Upper lobe of left lung (tissue), 6 donors: ENCODE results near the gene IFRD1. TPM values are rescaled to one million over a fixed set of nuclear protein-coding genes. Genes with fewer than 3 reads are reported as not detected.

Experiments
- ATAC-seq, 2 donors: fragments of 200-7000 bp; cut with Tn5 transposase; one replicate each; pipeline ENCODE4 v1.9.1; 2022; ENCODE audit warnings: mild to moderate bottlenecking in 2 of 2, moderate library complexity in 2 of 2; ENCODE audit not compliant: low FRiP score in 2 of 2
- DNase-seq, 2 donors: peaks; one replicate each; pipeline ENCODE4 v3.0.0-alpha.2; 2019 to 2020
- H3K27ac ChIP-seq, 4 donors: fragments of 200-600 bp; sonication (generic); one replicate each; pipeline ENCODE4 v1.5.1; 2016 to 2019
- H3K27me3 ChIP-seq, 4 donors: fragments of 200-600 bp; sonication (generic); one replicate each; pipeline ENCODE4 v1.5.1; 2017 to 2019
- H3K36me3 ChIP-seq, 4 donors: fragments of 200-600 bp; sonication (generic); one replicate each; pipeline ENCODE4 v1.5.1; 2016 to 2019
- H3K4me1 ChIP-seq, 4 donors: fragments of 200-600 bp; sonication (generic); one replicate each; pipeline ENCODE4 v1.5.1; 2018 to 2019
- H3K4me3 ChIP-seq, 4 donors: fragments of 200-600 bp; sonication (generic); one replicate each; pipeline ENCODE4 v1.5.1; 2017 to 2019; ENCODE audit warnings: mild to moderate bottlenecking in 2 of 4, moderate library complexity in 1 of 4
- H3K9me3 ChIP-seq, 4 donors: fragments of 200-600 bp; sonication (generic); one replicate each; pipeline ENCODE4 v1.5.1; 2018 to 2019
- EP300 ChIP-seq, 4 donors: sonication (generic); formaldehyde crosslinking; IDR thresholded peaks; one replicate each; pipeline ENCODE4 v1.5.1; 2017; ENCODE audit warnings: antibody characterized with exemption in 4 of 4, control low read depth in 2 of 4
- POLR2A ChIP-seq, 4 donors: fragments of 450-650 bp; IDR thresholded peaks; one replicate each; pipeline ENCODE4 v1.5.1; 2016 to 2017; ENCODE audit warnings: antibody characterized with exemption in 4 of 4, mild to moderate bottlenecking in 2 of 4
- POLR2AphosphoS5 ChIP-seq, 2 donors: sonication (generic); formaldehyde crosslinking; IDR thresholded peaks; one replicate each; pipeline ENCODE4 v1.5.1; 2017; ENCODE audit warnings: antibody characterized with exemption in 2 of 2
- WGBS, 2 donors: methylation state at CpG; one replicate each; pipeline ENCODE4 v1.1.5; 2017 to 2018; 5-methylcytosine and 5-hydroxymethylcytosine counted together
- total RNA-seq, 6 donors: library from RNA; depleted of rRNA in 4 of 6; stranded (reverse); fragments of >200 nt in 4 of 6; gene quantifications; one replicate each; pipeline versions ENCODE4 v1.1.0 to v1.2.1, GENCODE V29; 2016 to 2021
- TF ChIP-seq, protein P1 (sequence below), 6 experiments: fragments of 450-650 bp in 4 of 6; fragments of 200-600 bp in 2 of 6; sonication (generic) in 2 of 6; IDR thresholded peaks; one replicate each; pipeline ENCODE4 v1.5.1; 2016 to 2019; ENCODE audit warnings: antibody characterized with exemption in 6 of 6
- donor health status: DM: no; HTN: no; CAD: no; lungs with moderate emphysema.
- donor health status: DM: no; HTN: yes; CAD: no; lungs with severe emphysema.

Gene IFRD1
- total RNA-seq, 6 donors from 2014 or later, result 28.8 to 95.3 (median 49.2) TPM

DNA sequence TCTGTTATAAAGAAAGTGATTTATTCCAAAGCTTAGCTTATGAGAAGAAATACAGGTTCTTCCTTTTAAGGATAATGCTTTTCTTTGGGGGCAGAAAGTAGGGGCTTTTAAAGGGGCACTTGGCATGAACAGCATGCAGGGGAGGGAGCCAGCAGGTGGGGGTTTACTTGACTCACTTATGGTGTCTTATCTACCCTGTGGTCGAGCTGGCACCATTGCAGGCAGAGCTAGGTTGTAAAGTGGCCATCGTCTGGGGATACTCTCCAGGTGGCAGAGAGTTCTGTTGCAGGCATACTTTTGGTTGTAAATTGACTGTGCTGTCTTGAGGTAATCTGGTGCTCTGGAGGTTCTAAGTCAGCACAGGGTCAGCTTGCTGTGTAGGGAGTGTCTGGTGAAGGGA lies 26.3 kb upstream of the IFRD1 start:
- Histone ChIP-seq H3K27me3 (no peaks in the 10 kb centered on the region), H3K36me3 (no peaks in the 10 kb centered on the region), H3K4me3 (no peak overlapping the region), H3K4me1 (peaks cover 12 to 26% (median 15%) of the 10 kb centered on the region in 4 donors), H3K27ac (no peak overlapping the region), H3K9me3 (no peaks in the 10 kb centered on the region)
- DNase-seq (no peak), ATAC-seq (no peak)
- TF ChIP-seq EP300 (IDR thresholded peaks at IDR 0.05), result no peak
- TF ChIP-seq POLR2A (IDR thresholded peaks at IDR 0.05), result no peak
- no peak for TF ChIP-seq POLR2AphosphoS5 (IDR thresholded peaks at IDR 0.05)
- TF ChIP-seq, protein P1, sequence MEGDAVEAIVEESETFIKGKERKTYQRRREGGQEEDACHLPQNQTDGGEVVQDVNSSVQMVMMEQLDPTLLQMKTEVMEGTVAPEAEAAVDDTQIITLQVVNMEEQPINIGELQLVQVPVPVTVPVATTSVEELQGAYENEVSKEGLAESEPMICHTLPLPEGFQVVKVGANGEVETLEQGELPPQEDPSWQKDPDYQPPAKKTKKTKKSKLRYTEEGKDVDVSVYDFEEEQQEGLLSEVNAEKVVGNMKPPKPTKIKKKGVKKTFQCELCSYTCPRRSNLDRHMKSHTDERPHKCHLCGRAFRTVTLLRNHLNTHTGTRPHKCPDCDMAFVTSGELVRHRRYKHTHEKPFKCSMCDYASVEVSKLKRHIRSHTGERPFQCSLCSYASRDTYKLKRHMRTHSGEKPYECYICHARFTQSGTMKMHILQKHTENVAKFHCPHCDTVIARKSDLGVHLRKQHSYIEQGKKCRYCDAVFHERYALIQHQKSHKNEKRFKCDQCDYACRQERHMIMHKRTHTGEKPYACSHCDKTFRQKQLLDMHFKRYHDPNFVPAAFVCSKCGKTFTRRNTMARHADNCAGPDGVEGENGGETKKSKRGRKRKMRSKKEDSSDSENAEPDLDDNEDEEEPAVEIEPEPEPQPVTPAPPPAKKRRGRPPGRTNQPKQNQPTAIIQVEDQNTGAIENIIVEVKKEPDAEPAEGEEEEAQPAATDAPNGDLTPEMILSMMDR (IDR thresholded peaks at IDR 0.05), result no peak
- 75% methylated on average over 2 of the region's 2 CpGs; no CpG with 5 or more reads in 1 of the 2 donors for WGBS, 2 donors

DNA sequence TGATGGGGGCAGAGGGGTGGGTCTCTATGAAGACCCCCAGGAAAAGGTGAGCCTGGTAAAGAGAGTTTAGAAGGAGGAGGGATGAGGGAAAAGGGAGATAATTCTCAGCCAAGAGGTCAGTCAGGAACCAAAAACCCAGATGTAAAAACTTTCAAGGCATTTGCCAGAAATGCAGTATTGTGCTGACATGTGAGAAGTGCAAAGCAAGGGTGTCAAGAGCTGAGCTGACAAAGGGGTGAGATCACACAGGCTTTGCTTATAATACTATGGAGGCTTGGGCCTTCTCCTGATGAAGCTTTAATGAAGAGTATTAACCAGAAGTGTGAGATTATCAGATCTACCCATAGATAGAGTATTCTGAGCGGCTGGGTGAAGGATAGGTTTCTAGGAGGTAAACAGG lies 22.3 kb upstream of the IFRD1 start:
- Histone ChIP-seq H3K4me1 (peaks cover 3 to 4% (median 3%) of the 10 kb centered on the region in 4 donors), H3K4me3 (no peak overlapping the region), H3K27ac (no peak overlapping the region), H3K36me3 (no peaks in the 10 kb centered on the region), H3K27me3 (no peaks in the 10 kb centered on the region), H3K9me3 (no peaks in the 10 kb centered on the region)
- WGBS, 2 donors, result 91 to 100% methylated on average over 1 of the region's 1 CpG
- DNase-seq (no peak), ATAC-seq (no peak)
- TF ChIP-seq POLR2AphosphoS5 (IDR thresholded peaks at IDR 0.05) (no peak), EP300 (IDR thresholded peaks at IDR 0.05) (no peak), POLR2A (IDR thresholded peaks at IDR 0.05) (no peak)
- TF ChIP-seq, protein P1 (IDR thresholded peaks at IDR 0.05), result no peak

DNA sequence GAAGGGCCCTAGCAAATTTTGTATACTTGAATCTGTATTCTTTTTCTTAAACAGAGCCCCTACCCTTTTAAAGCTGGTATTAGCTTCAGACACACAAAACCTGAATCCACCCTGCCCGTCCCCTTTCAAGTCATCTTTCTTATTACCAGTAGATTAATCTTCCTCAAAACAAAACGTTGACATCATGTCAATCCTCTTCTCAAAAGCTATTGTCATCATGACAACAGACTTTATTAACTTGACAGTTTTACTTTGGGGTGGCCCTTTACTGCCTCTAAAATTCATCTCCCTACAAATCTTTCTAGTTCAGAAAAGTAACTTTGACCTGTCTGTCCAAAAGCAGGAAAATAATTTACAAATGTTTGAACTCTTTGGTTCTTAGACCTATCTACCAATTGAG lies 21.5 kb upstream of the IFRD1 start:
- ATAC-seq (no peak), DNase-seq (no peak)
- WGBS, 2 donors, result 69 to 74% methylated on average over 2 of the region's 2 CpGs
- no peak overlapping the region for H3K4me3 ChIP-seq
- H3K27ac ChIP-seq, result no peak overlapping the region
- H3K9me3 ChIP-seq, result no peaks in the 10 kb centered on the region
- TF ChIP-seq POLR2AphosphoS5 (IDR thresholded peaks at IDR 0.05), result no peak
- no peak for TF ChIP-seq POLR2A (IDR thresholded peaks at IDR 0.05)
- TF ChIP-seq EP300 (IDR thresholded peaks at IDR 0.05), result no peak
- TF ChIP-seq, protein P1 (IDR thresholded peaks at IDR 0.05), result no peak
- no peaks in the 10 kb centered on the region for H3K4me1 ChIP-seq
- H3K36me3 ChIP-seq, result no peaks in the 10 kb centered on the region
- H3K27me3 ChIP-seq, result no peaks in the 10 kb centered on the region

DNA sequence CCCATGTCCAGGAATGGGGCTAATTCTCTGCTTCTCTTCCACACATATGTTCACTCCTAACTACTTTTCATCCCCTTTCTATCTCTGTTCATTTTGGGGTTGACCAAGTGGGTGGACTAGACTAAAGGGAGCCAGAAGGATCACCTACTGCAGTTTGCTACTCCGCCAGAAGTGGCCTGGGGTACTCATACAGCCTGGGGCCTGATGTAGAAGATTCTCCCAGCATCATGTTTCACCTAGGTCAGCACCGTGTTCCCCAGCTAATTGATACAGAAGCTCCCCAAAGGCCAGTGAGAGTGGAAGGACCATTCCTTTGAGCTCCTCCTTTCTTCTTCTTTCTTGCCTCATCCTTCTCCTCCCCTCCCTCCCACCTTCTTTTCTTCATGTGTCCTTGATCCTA lies 19.6 kb upstream of the IFRD1 start:
- no peak overlapping the region for H3K27ac ChIP-seq
- ATAC-seq, result no peak
- no peaks in the 10 kb centered on the region for H3K9me3 ChIP-seq
- H3K4me3 ChIP-seq, result no peak overlapping the region
- WGBS, 2 donors, result 75 to 86% methylated on average over 2 of the region's 2 CpGs
- DNase-seq, result no peak
- H3K27me3 ChIP-seq, result no peaks in the 10 kb centered on the region
- H3K4me1 ChIP-seq, result no peaks in the 10 kb centered on the region
- H3K36me3 ChIP-seq, result no peaks in the 10 kb centered on the region
- TF ChIP-seq POLR2A (IDR thresholded peaks at IDR 0.05) (no peak), EP300 (IDR thresholded peaks at IDR 0.05) (no peak)
- TF ChIP-seq, protein P1 (IDR thresholded peaks at IDR 0.05), result no peak

DNA sequence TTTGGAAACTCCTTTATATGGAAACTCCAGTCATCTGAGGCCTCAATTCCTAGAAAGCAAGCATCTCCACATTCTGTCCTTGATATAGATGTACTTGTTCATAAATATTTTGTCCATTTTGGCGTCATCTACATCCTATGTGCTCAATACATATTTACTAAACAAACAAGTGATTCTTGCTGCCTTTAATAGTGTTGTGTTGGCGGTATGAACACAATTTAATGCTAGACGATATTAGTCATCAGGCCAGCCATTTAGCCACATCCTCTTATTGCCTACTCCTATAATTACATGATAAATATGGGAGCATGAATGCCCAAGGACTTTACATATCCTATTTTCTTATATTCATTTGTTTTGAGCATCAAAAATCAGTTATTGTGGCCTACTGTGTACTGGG lies 18.5 kb upstream of the IFRD1 start:
- Histone ChIP-seq H3K36me3 (no peaks in the 10 kb centered on the region), H3K9me3 (no peaks in the 10 kb centered on the region), H3K4me1 (no peaks in the 10 kb centered on the region), H3K27me3 (no peaks in the 10 kb centered on the region), H3K4me3 (no peak overlapping the region), H3K27ac (no peak overlapping the region)
- 92 to 94% methylated on average over 3 of the region's 3 CpGs for WGBS, 2 donors
- DNase-seq (no peak), ATAC-seq (no peak)
- TF ChIP-seq, protein P1 (IDR thresholded peaks at IDR 0.05), result no peak
- no peak for TF ChIP-seq POLR2A (IDR thresholded peaks at IDR 0.05)
- no peak for TF ChIP-seq POLR2AphosphoS5 (IDR thresholded peaks at IDR 0.05)
- TF ChIP-seq EP300 (IDR thresholded peaks at IDR 0.05), result no peak
